HepG2 (cell line): ENCODE data around the gene INO80C. TPM values are rescaled to one million over a fixed set of nuclear protein-coding genes. Genes with fewer than 3 reads are reported as not detected.

ENCODE experiments used
- GZF1 ChIP-seq: sonication (generic); formaldehyde crosslinking; IDR thresholded peaks from 2 replicates; pipeline ENCODE4 v1.5.1; 2020; ENCODE audit warnings: mild to moderate bottlenecking, missing genetic modification reagents
- KDM6A ChIP-seq: IDR thresholded peaks from 2 replicates; pipeline ENCODE4 v1.6.1; 2016; ENCODE audit warnings: low read depth
- MED1 ChIP-seq: sonication (generic); formaldehyde crosslinking; IDR thresholded peaks from 2 replicates; pipeline ENCODE4 v1.4.0; 2020; ENCODE audit warnings: missing genetic modification reagents
- SAFB2 ChIP-seq: sonication (generic); formaldehyde crosslinking; IDR thresholded peaks from 2 replicates; pipeline ENCODE4 v1.5.1; 2020; ENCODE audit warnings: missing genetic modification reagents, low read depth, mild to moderate bottlenecking, borderline replicate concordance
- SMARCE1 ChIP-seq: fragments of 450-650 bp; IDR thresholded peaks from 2 replicates; pipeline ENCODE4 v1.6.1; 2017; ENCODE audit warnings: borderline replicate concordance
- SRSF1 ChIP-seq: fragments of 200-400 bp; formaldehyde crosslinking; optimal IDR thresholded peaks from 2 replicates; pipeline ENCODE3; 2017; ENCODE audit warnings: mild to moderate bottlenecking, low read depth, low read length, moderate library complexity
- TAF1 ChIP-seq: sonication (generic); formaldehyde crosslinking; IDR thresholded peaks from 2 replicates; pipeline ENCODE4 v1.4.0; 2020; ENCODE audit warnings: missing genetic modification reagents
- ZNF10 ChIP-seq: sonication (generic); formaldehyde crosslinking; IDR thresholded peaks from 2 replicates; pipeline ENCODE4 v1.4.0; 2020; ENCODE audit warnings: mild to moderate bottlenecking, low read depth, missing genetic modification reagents, borderline replicate concordance
- ZNF20 ChIP-seq: sonication (generic); formaldehyde crosslinking; IDR thresholded peaks from 2 replicates; pipeline ENCODE4 v1.4.0; 2020; ENCODE audit warnings: mild to moderate bottlenecking, moderate library complexity, missing genetic modification reagents
- ZNF24 ChIP-seq: fragments of 450-650 bp; IDR thresholded peaks from 2 replicates; pipeline ENCODE4 v1.6.1; 2017; ENCODE audit warnings: antibody characterized with exemption, mild to moderate bottlenecking
- ZNF44 ChIP-seq: sonication (generic); formaldehyde crosslinking; IDR thresholded peaks from 2 replicates; pipeline ENCODE4 v1.5.1; 2020; ENCODE audit warnings: mild to moderate bottlenecking, missing genetic modification reagents
- ZNF761 ChIP-seq: sonication (generic); formaldehyde crosslinking; conservative IDR thresholded peaks from 2 replicates; pipeline ENCODE4 v1.4.0; 2020; ENCODE audit warnings: mild to moderate bottlenecking, missing genetic modification reagents
- ZNF879 ChIP-seq: sonication (generic); formaldehyde crosslinking; IDR thresholded peaks from 2 replicates; pipeline ENCODE4 v1.8.1; 2023; ENCODE audit warnings: missing genetic modification reagents
- ZSCAN20 ChIP-seq: sonication (generic); formaldehyde crosslinking; IDR thresholded peaks from 2 replicates; pipeline ENCODE4 v1.4.0; 2020; ENCODE audit warnings: missing genetic modification reagents, mild to moderate bottlenecking, borderline replicate concordance
- polyA plus RNA-seq, 8 experiments: library from polyadenylated mRNA; depleted of rRNA in 3 of 8; stranded (reverse) in 7 of 8; unstranded in 1 of 8; fragments of >200 nt; fragmentation: Illumina TruSeq in 4 of 8; extraction: Trizol in 4 of 8; gene quantifications; 2 replicates each; pipeline versions ENCODE4 v1.2.1 to v1.2.3, GENCODE V29; 2011 to 2016; ENCODE audit warnings: low read depth in 4 of 8, missing spikeins in 1 of 8, mixed read lengths in 1 of 8; ENCODE audit not compliant: insufficient read depth in 1 of 8
- total RNA-seq, 5 experiments: library from RNA; depleted of rRNA; stranded (reverse); fragments of >200 nt; fragmentation: Illumina TruSeq; extraction: Trizol; gene quantifications; 2 replicates each; pipeline ENCODE4 v1.2.3, GENCODE V29; 2016; ENCODE audit warnings: low read depth in 1 of 5
- TF ChIP-seq, protein P1 (sequence below): sonication (generic); formaldehyde crosslinking; IDR thresholded peaks from 2 replicates; pipeline ENCODE4 v1.4.0; 2020; ENCODE audit warnings: missing genetic modification reagents, borderline replicate concordance
- TF ChIP-seq, protein P2 (sequence below): sonication (generic); formaldehyde crosslinking; IDR thresholded peaks from 2 replicates; pipeline ENCODE4 v1.5.0; 2020; ENCODE audit warnings: missing genetic modification reagents
- TF ChIP-seq, protein P3 (sequence below): IDR thresholded peaks from 2 replicates; pipeline ENCODE4 v1.6.1; 2016; ENCODE audit warnings: missing genetic modification reagents, missing compliant biosample characterization
- TF ChIP-seq, protein P4 (sequence below): IDR thresholded peaks from 2 replicates; pipeline ENCODE4 v1.6.1; 2016; ENCODE audit warnings: low read depth, missing genetic modification reagents, missing compliant biosample characterization
- TF ChIP-seq, protein P5 (sequence below): IDR thresholded peaks from 2 replicates; pipeline ENCODE4 v1.6.1; 2012; ENCODE audit warnings: low read depth, low read length, improper control_type of control experiment

The INO80C gene
- total and polyA plus RNA-seq, 2 of the 13 experiments (the other 11 are each of a cell fraction or from before 2014, with no cell fraction given) = 8.2 to 15.4 TPM

DNA sequence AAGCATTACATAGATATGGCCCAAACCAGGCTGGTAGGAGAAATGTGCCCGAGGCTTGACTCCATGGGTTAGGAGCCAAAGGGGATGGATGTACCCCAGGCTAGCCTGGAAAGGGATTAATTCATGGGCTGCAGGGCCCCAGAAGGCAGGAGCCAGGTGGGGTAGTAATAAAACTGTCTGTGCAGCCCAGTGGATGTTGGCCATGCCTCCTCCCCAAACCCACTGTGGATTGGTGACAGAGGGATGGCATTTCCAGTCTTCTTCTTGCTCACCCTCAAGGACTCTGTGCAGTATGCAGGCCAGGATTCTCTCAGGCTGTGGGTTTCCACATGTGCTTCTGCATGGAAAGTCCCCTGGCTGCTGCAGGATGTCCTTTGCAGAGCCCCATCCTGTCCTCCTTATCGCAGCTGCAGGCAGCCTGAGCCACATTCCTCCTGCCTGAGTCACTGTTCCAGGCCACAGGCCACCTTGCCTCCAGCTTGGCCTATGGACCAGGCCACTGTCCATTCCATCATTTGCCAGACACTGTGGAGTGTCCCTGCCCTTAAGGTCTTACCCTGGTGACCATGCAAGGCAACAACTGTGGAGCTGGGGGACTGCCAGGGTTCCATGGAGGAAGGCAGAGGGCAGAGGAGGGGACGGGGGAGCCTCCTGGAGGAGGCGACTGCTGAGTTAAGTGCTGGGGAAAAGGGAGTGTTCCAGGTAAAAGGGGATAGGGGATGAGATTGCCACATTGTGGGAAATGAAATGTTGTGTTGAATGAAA lies 38.9 kb downstream of the INO80C start (continued):
- TF ChIP-seq, protein P1, sequence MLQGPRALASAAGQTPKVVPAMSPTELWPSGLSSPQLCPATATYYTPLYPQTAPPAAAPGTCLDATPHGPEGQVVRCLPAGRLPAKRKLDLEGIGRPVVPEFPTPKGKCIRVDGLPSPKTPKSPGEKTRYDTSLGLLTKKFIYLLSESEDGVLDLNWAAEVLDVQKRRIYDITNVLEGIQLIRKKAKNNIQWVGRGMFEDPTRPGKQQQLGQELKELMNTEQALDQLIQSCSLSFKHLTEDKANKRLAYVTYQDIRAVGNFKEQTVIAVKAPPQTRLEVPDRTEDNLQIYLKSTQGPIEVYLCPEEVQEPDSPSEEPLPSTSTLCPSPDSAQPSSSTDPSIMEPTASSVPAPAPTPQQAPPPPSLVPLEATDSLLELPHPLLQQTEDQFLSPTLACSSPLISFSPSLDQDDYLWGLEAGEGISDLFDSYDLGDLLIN (CRISPR knock-in tag) = no peak
- no peak for TF ChIP-seq ZNF20
- TF ChIP-seq ZNF44 = no peak
- no peak for TF ChIP-seq ZNF879 (CRISPR knock-in tag)
- TF ChIP-seq, protein P2, sequence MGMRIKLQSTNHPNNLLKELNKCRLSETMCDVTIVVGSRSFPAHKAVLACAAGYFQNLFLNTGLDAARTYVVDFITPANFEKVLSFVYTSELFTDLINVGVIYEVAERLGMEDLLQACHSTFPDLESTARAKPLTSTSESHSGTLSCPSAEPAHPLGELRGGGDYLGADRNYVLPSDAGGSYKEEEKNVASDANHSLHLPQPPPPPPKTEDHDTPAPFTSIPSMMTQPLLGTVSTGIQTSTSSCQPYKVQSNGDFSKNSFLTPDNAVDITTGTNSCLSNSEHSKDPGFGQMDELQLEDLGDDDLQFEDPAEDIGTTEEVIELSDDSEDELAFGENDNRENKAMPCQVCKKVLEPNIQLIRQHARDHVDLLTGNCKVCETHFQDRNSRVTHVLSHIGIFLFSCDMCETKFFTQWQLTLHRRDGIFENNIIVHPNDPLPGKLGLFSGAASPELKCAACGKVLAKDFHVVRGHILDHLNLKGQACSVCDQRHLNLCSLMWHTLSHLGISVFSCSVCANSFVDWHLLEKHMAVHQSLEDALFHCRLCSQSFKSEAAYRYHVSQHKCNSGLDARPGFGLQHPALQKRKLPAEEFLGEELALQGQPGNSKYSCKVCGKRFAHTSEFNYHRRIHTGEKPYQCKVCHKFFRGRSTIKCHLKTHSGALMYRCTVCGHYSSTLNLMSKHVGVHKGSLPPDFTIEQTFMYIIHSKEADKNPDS (CRISPR knock-in tag) = no peak
- no peak for TF ChIP-seq SMARCE1
- TF ChIP-seq KDM6A (CRISPR knock-in tag) = peak; percentile 56; the same call in 1 of the 2 replicates
- TF ChIP-seq SAFB2 (CRISPR knock-in tag) = no peak
- no peak for TF ChIP-seq ZSCAN20 (CRISPR knock-in tag)
- TF ChIP-seq, protein P3, sequence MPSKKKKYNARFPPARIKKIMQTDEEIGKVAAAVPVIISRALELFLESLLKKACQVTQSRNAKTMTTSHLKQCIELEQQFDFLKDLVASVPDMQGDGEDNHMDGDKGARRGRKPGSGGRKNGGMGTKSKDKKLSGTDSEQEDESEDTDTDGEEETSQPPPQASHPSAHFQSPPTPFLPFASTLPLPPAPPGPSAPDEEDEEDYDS = 0 out of 2 replicates have a peak, but pooled peaks have one; percentile 29
- TF ChIP-seq MED1 = peak; percentile 77
- TF ChIP-seq SRSF1 = no peak
- no peak for TF ChIP-seq GZF1 (CRISPR knock-in tag)
- TF ChIP-seq, protein P4, sequence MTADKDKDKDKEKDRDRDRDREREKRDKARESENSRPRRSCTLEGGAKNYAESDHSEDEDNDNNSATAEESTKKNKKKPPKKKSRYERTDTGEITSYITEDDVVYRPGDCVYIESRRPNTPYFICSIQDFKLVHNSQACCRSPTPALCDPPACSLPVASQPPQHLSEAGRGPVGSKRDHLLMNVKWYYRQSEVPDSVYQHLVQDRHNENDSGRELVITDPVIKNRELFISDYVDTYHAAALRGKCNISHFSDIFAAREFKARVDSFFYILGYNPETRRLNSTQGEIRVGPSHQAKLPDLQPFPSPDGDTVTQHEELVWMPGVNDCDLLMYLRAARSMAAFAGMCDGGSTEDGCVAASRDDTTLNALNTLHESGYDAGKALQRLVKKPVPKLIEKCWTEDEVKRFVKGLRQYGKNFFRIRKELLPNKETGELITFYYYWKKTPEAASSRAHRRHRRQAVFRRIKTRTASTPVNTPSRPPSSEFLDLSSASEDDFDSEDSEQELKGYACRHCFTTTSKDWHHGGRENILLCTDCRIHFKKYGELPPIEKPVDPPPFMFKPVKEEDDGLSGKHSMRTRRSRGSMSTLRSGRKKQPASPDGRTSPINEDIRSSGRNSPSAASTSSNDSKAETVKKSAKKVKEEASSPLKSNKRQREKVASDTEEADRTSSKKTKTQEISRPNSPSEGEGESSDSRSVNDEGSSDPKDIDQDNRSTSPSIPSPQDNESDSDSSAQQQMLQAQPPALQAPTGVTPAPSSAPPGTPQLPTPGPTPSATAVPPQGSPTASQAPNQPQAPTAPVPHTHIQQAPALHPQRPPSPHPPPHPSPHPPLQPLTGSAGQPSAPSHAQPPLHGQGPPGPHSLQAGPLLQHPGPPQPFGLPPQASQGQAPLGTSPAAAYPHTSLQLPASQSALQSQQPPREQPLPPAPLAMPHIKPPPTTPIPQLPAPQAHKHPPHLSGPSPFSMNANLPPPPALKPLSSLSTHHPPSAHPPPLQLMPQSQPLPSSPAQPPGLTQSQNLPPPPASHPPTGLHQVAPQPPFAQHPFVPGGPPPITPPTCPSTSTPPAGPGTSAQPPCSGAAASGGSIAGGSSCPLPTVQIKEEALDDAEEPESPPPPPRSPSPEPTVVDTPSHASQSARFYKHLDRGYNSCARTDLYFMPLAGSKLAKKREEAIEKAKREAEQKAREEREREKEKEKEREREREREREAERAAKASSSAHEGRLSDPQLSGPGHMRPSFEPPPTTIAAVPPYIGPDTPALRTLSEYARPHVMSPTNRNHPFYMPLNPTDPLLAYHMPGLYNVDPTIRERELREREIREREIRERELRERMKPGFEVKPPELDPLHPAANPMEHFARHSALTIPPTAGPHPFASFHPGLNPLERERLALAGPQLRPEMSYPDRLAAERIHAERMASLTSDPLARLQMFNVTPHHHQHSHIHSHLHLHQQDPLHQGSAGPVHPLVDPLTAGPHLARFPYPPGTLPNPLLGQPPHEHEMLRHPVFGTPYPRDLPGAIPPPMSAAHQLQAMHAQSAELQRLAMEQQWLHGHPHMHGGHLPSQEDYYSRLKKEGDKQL (CRISPR knock-in tag) = no peak
- TF ChIP-seq ZNF10 = no peak
- TF ChIP-seq, protein P5, sequence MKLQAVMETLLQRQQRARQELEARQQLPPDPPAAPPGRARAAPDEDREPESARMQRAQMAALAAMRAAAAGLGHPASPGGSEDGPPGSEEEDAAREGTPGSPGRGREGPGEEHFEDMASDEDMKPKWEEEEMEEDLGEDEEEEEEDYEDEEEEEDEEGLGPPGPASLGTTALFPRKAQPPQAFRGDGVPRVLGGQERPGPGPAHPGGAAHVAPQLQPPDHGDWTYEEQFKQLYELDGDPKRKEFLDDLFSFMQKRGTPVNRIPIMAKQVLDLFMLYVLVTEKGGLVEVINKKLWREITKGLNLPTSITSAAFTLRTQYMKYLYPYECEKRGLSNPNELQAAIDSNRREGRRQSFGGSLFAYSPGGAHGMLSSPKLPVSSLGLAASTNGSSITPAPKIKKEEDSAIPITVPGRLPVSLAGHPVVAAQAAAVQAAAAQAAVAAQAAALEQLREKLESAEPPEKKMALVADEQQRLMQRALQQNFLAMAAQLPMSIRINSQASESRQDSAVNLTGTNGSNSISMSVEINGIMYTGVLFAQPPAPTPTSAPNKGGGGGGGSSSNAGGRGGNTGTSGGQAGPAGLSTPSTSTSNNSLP = no peak
- no peak for TF ChIP-seq ZNF761 (CRISPR knock-in tag)
- TF ChIP-seq TAF1 (CRISPR knock-in tag) = no peak
- TF ChIP-seq ZNF24 = no peak
